ENCODE results near the gene ZNF777.
"Not testable (repeated sequence)": the region's sequence is repeated elsewhere in the genome, so short reads cannot be mapped to it uniquely, and the experiment has no call there.

Gene ZNF777

GRCh38 chr7:149409895-149410294 lies 51.0 kb downstream of the ZNF777 start:
- no peak for DNase-seq

DNA sequence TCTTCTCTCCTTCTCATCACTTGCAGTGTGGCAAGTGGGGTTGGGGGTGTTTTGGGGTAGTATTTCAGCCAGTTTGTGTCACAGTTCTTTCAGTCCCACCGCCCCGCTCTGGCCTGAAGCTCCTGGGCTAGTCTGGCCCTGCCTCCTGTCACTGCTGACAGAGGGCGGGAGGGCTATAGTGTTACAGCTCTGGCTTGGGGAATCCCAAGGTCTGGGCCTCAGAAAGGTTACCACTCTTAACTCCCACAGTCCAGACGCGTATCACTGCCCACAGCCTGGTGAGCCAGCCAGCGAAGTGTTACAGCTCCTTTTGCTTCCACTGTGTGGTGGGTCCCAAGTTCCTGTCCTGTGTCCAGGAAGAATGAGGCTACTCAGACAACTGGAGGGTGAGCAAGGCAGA lies 56.0 kb downstream of the ZNF777 start:
- DNase-seq, result no peak

DNA sequence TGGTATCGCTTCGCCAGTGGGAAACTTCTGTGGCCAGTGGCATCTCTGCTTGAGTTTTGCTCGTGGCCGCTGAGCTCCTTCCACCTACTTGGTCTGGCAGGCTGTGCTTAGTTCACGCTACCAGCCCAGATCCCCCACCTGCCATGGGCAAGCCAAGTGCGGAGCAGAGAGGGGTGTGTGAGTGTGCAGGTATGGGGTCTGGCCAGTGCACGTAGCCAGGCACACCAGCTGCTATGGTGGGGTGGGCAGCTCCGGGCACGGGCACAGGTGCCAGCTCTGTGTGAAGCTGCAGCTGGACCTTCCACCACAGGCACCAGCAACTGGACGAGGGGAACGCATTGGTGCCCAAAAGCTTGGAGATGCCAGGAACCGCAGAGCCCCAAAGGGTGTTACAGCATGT lies 56.5 kb downstream of the ZNF777 start:
- DNase-seq, result no peak

DNA sequence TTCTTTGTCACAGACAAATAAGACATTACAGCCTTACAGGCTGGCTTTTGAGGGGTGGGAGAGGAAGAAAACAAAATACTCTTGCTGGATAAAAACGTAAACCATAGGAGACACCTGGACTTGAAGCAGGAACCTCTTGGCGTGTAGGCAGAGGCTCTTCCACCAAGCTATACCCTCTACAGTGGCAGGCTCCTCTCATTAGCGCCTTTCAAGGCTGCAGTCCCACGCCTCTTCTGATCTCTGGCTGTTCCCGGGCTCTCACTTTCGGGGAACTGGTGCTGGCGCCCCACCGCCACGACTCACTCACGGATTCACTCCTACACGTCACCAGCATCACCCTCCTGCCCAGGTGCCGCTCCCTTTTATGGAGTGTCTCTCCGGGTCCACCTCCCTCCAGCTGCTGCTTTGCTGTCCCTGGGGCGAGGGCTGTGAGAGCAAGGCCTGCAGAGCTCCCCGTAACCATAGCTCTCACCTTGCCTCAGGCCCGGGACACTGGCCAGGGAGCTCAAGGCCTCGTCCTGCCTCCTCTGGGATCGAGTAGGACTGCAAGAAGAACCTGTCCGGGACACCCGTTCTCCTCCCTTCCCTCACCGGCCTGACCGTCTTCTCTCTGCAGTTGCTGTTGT lies 62.6 kb downstream of the ZNF777 start:
- DNase-seq, result no peak

DNA sequence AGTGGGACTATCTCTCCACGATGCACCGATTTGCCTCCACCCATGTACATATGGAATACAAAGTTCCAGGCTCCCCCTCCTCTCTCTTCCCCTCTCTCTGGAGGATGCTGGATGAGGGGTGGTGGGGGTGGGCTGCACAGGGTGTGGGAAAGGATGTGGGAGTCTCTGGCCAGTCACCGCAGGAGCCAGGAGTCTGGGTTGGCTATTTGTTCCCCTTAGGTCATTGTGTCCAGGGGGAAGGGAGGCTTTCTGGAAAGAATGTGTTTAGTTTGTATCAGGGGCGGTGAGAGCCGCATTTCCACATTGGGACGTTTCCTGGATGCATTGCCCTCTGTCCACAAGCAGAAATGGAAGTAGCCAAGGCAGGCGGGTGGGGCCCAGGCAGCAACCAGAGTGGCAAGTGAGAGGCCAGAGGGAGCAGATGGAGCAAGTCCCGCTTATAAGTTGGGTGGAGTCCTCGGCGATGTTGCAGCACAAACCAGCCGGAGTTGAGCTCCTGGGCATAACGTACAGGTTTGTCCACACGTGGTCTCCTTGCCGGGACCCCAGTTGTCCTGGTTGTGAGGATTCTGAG lies 63.3 kb downstream of the ZNF777 start:
- no peak for DNase-seq

- not testable (repeated sequence) for DNase-seq
These were observed 72.1 kb downstream of the ZNF777 start for GRCh38 chr7:149388550-149389335.

DNA sequence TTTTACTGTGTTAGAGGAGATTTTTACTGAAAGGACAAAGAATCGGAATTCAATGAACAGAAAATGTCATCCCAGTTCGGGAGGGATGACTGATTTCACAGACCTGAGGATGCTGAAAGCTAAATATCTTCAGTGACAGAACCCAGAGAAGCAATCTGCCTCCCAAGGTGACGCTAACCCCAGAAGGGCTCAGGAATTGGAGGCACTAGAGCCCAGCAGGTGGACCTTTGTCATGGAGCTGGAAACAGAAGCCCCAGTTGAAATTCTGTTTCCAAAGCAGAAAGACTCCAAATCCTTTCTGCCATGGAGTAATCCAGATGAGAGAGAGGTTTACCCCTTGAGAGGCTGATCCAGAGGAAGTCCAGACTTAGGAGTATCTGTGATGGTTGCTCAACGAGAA lies 74.3 kb downstream of the ZNF777 start:
- not testable (repeated sequence) for DNase-seq

- DNase-seq, result peak; percentile 35
These were observed 75.5 kb downstream of the ZNF777 start for GRCh38 chr7:149385195-149385950.

Measured in NCI-H1092 (cell line).